ENCODE results near the gene GABBR1.

The GABBR1 gene

DNA sequence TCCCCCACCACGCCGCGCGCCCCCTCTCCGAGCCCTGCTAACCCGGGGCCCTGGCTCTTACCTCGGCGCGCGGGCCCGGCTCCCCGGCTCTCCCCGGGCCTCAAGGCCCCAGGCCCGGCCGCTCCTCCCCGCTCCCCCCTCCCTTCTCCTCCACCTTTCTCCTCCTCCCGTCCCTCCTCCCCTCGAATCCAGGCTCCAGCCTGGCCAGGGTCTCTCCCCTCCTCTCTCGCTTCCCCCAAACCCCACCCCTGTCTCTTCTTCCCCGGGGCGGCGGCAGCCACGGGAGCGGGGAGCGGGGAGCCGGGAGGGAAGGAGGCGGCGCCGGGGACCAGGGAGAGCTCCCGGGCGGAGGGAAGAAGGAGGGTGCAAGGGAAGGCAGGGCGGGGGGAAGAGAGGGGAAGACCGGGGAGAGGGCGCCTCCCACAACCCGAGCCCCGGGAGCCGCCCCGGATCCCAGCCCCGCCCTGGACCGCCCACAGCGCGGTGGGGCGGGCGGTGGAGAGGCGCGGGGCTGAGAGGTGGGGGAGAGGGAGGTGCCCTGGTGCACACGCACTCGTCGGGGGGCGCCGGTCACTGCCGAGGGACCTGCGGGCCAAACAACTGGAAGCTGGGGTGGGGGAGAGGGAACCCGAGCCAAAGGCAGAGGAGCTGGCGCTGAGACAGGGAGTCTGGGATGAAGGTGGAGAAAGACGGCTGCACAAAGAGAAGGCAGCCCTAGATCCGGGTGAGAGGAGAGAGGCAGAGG is at the start of gene GABBR1:
Gene GABBR1, minus strand, starts transcription at position 395 of the 745 bp plus-strand sequence. CDS start 798 bp downstream, outside the sequence.
- TF ChIP-seq CTCF (IDR thresholded peaks at IDR 0.05; ENCODE audit: control extremely low read depth, extremely low read depth, low read depth, missing control alignments) = no peak
- POLR2A ChIA-PET = interaction anchor here (0.6 kb wide), 1 partner anchor 116 kb away, joined by 6 read pairs; no protein-coding TSS in a partner anchor
- CTCF ChIA-PET = interaction anchor here (1.0 to 2.6 kb wide), 4 partner anchors 11 to 21 kb away, joined by 3 to 17 read pairs (median 9); no protein-coding TSS in a partner anchor
- DNase-seq (ENCODE audit: extremely low spot score) = peak; percentile 93

GRCh38 chr6:29681811-29682210 is 48.8 kb upstream of the GABBR1 start:
- POLR2A ChIA-PET = no interaction called here
- DNase-seq (ENCODE audit: extremely low spot score) = no peak
- no peak for TF ChIP-seq CTCF (IDR thresholded peaks at IDR 0.05; ENCODE audit: control extremely low read depth, extremely low read depth, low read depth, missing control alignments)
- CTCF ChIA-PET = interaction anchor here (1.2 kb wide), 1 partner anchor 32 kb away, joined by 4 read pairs; no protein-coding TSS in a partner anchor

DNA sequence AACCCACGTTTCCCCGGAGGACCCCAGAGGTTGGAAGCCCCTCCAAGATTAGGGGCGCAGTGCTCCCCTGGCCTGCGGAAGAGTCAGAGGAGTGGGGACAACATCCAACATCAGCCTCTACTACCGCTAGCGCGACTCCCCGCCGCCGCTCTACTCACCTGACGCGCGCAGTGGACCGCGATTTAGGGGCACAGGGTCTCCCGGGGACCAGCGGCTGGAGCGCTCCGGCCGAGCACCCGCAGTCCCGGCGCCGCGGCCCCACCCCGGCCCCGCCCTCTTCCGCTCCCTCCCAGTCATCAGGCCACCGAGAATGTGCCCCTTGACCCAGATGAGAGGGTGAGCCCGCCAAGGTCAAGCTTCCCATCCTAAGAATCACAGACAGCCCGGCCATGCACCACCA is 47.9 kb upstream of the GABBR1 start, which contains the start of gene ZFP57:
Gene ZFP57, minus strand, starts transcription at position 249 of the 400 bp plus-strand sequence. CDS start 4,149 bp downstream, outside the sequence.
- ChIA-PET POLR2A (no interaction called here), CTCF (no interaction called here)
- TF ChIP-seq CTCF (IDR thresholded peaks at IDR 0.05; ENCODE audit: control extremely low read depth, extremely low read depth, low read depth, missing control alignments) = no peak
- DNase-seq (ENCODE audit: extremely low spot score) = no peak

DNA sequence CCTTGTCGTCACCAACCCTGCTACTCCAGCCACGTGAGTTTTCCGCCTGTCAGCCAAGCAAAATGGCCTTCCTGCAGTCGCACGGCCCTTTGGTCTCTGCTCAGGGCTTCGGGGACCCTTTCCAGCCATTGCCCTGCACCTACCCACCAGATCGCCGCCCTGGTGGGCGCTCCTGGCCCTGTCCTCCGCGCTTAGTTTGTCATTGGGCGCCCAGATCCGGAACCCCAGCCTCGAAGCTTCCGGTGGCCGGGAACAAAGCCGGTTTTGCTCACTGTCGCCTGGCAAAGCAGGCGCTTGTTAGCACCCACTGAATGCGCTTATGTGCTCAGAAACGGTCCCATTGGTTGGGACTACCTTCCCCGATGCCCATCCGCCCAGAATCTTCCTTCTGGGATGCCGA is 47.4 kb upstream of the GABBR1 start:
- DNase-seq (ENCODE audit: extremely low spot score) = no peak
- POLR2A ChIA-PET = no interaction called here
- CTCF ChIA-PET = no interaction called here
- TF ChIP-seq CTCF (IDR thresholded peaks at IDR 0.05; ENCODE audit: control extremely low read depth, extremely low read depth, low read depth, missing control alignments) = no peak

DNA sequence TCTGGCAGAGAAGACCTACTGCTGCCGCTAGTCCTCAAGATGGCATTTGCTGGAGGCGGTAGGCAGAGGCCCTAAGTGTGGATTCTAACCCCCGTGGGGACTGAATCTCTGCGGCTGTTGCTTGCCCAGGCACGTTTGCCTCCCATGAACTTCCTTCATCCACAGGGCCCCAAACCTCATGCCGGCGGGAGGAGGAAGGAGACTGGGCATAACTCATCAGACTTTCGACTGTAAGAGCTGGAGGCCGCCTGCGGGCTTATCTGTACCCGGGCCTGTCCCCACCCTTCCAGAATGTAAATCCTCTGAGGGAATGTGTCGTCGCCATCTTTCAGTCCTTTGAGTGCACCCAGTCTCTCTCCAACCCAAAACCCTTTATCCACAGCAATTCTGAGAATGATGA is 47.0 kb upstream of the GABBR1 start:
- ChIA-PET CTCF (no interaction called here), POLR2A (no interaction called here)
- no peak for DNase-seq (ENCODE audit: extremely low spot score)
- no peak for TF ChIP-seq CTCF (IDR thresholded peaks at IDR 0.05; ENCODE audit: control extremely low read depth, extremely low read depth, low read depth, missing control alignments)

- ChIA-PET CTCF (interaction anchor here (2.0 to 4.0 kb wide), 3 partner anchors 12 to 26 kb away, joined by 7 to 15 read pairs (median 13); no protein-coding TSS in a partner anchor), POLR2A (no interaction called here)
- no peak for DNase-seq (ENCODE audit: extremely low spot score)
- no peak for TF ChIP-seq CTCF (IDR thresholded peaks at IDR 0.05; ENCODE audit: control extremely low read depth, extremely low read depth, low read depth, missing control alignments)
These were observed 45.1 kb upstream of the GABBR1 start for GRCh38 chr6:29678114-29678513.

All from GM10248 (cell line).